Measurements from ENCODE around the gene LAGE3. TPM values are rescaled to one million over a fixed set of nuclear protein-coding genes. Genes with fewer than 3 reads are reported as not detected.

LAGE3 gene
- total and polyA plus RNA-seq, 2 of the 13 experiments (the other 11 are each of a cell fraction or from before 2014, with no cell fraction given) = 7.6 to 12.7 TPM

DNA sequence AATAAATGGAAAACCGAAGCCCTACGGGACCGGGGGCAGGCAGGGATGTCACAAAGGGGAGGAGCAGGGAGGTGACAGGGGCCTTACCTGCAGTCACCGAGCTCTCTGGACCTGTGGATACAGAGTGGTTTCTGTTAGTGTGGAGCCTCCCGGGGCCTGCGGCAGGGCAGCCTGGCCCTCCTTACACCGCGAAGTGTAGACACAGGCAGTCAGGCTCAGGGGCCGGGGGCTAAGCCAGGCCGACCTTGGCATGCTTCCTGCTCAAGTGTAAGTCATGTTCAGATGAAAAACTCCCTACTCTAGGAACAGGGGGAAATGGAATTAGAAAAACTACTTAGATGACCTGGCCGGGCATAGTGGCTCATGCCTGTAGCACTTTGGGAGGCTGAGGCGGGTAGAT, 32.7 kb upstream of the LAGE3 start (continued):
- TF ChIP-seq ZNF550 (CRISPR knock-in tag; IDR thresholded peaks at IDR 0.05; ENCODE audit: borderline replicate concordance) = no peak
- TF ChIP-seq MZF1 (CRISPR knock-in tag; IDR thresholded peaks at IDR 0.05; ENCODE audit: borderline replicate concordance) = no peak

DNA sequence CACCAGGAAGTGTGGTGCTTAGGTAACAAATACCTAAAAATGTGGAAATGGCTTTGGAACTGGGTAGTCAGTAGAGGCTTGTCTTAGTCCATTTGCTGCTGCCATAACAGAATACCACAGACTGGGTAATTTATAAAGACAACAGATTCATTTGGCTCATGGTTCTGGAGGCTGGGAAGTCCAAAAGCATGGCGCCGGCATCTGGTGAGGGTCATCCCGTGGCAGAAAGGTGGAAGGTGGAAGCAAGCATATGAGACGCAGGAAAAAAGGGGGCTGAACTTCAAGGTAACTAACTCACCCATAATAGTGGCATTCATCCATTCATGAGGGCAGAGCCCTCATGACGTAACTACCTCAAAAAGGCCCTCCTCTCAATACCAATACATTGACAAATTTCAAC, 30.4 kb upstream of the LAGE3 start:
- no peak overlapping the region for H3K9ac ChIP-seq (ENCODE audit: insufficient read depth, low read depth, low read length)
- no TSS peak for BruUV-seq (replicated peaks)
- POLR2A ChIA-PET = no interaction called here
- intact Hi-C loops (cut with micrococcal nuclease; ENCODE audit: unreplicated experiment) = no loop called here
- no peak for FAIRE-seq
- no peaks in the 10 kb centered on the region for H3K27me3 ChIP-seq (ENCODE audit: control insufficient read depth in 1 of 2, insufficient read depth in 2 of 2, low read length in 2 of 2)
- H3K4me3 ChIP-seq (replicated peaks in 1 of 3; ENCODE audit: insufficient read depth in 1 of 3, low read depth in 2 of 3, low read length in 3 of 3) = no peak overlapping the region
- no peaks in the 10 kb centered on the region for H3K79me2 ChIP-seq (ENCODE audit: insufficient read depth, low read length)
- ATAC-seq = no peak
- peaks cover 7% of the 10 kb centered on the region; the same call in 1 of the 2 replicates for H3K4me1 ChIP-seq (ENCODE audit: insufficient read depth, low read length)
- 100% methylated on average over 5 of the region's 5 CpGs for WGBS (ENCODE audit: low lambda C conversion rate)
- CTCF ChIA-PET (ENCODE audit: low intra/inter-chr PET ratio, low total read pairs) = no interaction called here
- no peak overlapping the region for H2AFZ ChIP-seq (ENCODE audit: low read length)
- TF ChIP-seq ZNF564 (CRISPR knock-in tag; IDR thresholded peaks at IDR 0.05) = peak; percentile 95
- TF ChIP-seq, protein P1, sequence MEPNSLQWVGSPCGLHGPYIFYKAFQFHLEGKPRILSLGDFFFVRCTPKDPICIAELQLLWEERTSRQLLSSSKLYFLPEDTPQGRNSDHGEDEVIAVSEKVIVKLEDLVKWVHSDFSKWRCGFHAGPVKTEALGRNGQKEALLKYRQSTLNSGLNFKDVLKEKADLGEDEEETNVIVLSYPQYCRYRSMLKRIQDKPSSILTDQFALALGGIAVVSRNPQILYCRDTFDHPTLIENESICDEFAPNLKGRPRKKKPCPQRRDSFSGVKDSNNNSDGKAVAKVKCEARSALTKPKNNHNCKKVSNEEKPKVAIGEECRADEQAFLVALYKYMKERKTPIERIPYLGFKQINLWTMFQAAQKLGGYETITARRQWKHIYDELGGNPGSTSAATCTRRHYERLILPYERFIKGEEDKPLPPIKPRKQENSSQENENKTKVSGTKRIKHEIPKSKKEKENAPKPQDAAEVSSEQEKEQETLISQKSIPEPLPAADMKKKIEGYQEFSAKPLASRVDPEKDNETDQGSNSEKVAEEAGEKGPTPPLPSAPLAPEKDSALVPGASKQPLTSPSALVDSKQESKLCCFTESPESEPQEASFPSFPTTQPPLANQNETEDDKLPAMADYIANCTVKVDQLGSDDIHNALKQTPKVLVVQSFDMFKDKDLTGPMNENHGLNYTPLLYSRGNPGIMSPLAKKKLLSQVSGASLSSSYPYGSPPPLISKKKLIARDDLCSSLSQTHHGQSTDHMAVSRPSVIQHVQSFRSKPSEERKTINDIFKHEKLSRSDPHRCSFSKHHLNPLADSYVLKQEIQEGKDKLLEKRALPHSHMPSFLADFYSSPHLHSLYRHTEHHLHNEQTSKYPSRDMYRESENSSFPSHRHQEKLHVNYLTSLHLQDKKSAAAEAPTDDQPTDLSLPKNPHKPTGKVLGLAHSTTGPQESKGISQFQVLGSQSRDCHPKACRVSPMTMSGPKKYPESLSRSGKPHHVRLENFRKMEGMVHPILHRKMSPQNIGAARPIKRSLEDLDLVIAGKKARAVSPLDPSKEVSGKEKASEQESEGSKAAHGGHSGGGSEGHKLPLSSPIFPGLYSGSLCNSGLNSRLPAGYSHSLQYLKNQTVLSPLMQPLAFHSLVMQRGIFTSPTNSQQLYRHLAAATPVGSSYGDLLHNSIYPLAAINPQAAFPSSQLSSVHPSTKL (CRISPR knock-in tag; IDR thresholded peaks at IDR 0.05) = no peak
- DNase-seq (ENCODE audit: low spot score) = no peak
- no peaks in the 10 kb centered on the region for H4K20me1 ChIP-seq (ENCODE audit: insufficient read depth, low read length)
- H3K4me2 ChIP-seq (ENCODE audit: low read depth, low read length) = no peak overlapping the region
- in situ Hi-C loops (cut with HindIII; ENCODE audit: extremely low pct_ligation_motif_present, low pct_unique_long_range_greater_than_20kb) = no loop called here
- H3K27ac ChIP-seq (ENCODE audit: extremely low read length, insufficient read depth, low read length) = no peak overlapping the region
- H3K36me3 ChIP-seq (replicated peaks in 1 of 2; ENCODE audit: control insufficient read depth in 1 of 2, insufficient read depth in 2 of 2, low read length in 2 of 2) = no peaks in the 10 kb centered on the region
- H3K9me3 ChIP-seq (ENCODE audit: low read length) = no peaks in the 10 kb centered on the region
